HG03342 (cell line): Measurements from ENCODE around the gene FAM216A.

Experiments
- ATAC-seq: cut with Tn5 transposase; IDR thresholded peaks from one replicate; pipeline ENCODE4 v1.9.1; 2021; ENCODE audit warnings: mild to moderate bottlenecking, moderate library complexity; ENCODE audit not compliant: unreplicated experiment

The FAM216A gene

DNA sequence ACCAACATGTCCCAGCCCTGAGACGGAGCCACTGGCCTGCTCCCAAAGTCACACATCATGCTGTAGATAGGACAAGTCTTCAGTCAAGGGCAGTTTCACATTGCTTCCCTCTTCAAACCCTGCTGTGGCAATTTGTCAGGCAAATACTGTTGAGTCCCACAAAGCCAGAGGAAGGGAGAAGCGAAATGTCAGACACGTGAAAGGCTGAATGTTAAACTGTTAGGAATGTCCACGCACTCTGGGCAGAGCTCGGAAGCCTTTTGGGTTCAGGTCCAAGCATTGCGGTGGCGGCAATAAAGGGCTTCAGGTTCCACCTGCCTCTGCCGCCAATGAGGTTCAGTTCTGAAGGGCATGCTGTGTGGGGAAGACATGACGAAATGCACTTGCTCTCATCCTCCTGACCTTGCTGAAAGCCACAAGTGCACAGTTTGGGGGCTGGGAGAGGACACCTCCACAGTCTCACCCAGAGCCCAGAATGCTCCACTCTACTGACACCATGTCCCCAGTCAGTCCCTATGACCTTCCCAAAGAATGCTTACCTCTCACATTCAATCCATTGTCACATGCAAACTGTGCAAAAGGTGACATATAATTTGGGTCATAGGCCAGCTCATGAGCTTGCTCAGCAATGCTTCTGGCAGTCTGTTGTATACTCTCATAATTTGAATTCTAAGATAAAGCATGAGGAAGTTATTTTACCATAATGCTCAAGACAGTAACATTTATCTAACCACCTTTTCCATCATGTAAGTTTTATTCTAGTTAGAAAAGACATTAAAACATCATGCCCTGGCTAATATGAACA, 69.2 kb downstream of the FAM216A start:
- no peak for ATAC-seq

DNA sequence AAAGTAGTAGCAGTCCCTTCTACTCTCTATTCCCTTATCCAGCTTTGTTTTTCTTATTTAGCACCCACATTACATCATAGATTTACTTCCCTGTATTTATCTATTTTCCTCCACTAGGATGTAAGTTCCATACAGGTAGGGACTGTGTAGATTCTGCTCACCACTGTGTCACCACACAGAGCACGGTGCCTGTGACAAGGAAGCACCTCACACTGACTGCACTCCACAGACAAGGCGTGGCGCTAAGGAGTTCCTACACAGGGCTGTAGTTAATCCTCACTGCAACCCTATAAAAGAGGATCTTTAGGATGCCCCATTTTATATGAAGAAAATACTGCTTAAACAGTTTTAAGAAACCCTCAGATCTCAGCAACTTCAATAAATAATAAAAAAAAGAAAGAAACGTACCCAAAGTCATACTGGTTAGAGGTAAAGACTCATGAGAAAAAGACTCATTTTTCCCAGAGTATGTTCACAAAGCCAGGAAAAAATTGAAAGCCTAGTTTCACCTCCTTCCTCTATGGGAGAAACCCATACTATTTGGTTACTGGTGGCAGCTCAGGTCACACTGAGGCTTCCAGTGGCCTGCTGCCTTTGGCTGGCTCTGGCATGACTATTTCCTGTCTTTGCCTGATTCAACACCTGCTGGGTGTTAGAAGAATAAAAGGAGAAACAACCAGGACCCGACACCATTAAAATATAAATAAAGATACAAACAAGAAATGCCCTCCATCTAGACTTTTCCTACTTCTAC, 70.4 kb downstream of the FAM216A start:
- no peak for ATAC-seq
